Stimulated activated CD4-positive, alpha-beta T cell treated with anti-CD3 and anti-CD28 coated beads, Interleukin-15, amount 100 ng/mL, for 24 hours (primary cell): ENCODE data around the gene SULT1A1.
"Not testable (repeated sequence)": the region's sequence is repeated elsewhere in the genome, so short reads cannot be mapped to it uniquely, and the experiment has no call there.

Experiments used
- DNase-seq: peaks from one replicate; pipeline ENCODE4 v3.0.0-alpha.2; 2020

Gene SULT1A1

GRCh38 chr16:28609631-28610594 is at the start of gene SULT1A1:
Gene SULT1A1 (minus strand): TSS chr16:28610044. CDS start chr16:28608855, 1,189 bp downstream.
- no peak for DNase-seq

DNA sequence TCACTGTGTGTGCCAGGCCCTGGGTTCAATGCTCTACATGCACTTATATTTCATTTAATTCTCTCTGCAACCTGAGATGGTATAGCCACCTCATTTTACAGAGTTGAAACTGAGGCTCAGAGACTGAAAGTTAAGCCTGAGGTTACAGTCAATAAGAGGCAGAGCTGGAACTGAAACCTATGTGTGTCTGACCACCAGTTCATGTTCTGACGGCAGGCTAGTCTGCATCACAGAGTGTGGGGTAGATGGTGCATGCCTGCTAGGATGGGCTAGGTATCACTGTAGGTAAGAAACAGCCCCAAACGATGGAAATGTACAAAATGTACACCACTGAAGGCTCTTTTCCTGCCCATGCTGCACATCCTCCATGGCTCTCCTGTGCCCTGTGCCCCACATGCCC is 30.1 kb upstream of the SULT1A1 start:
- not testable (repeated sequence) for DNase-seq

GRCh38 chr16:28638359-28638758 is 28.5 kb upstream of the SULT1A1 start:
- not testable (repeated sequence) for DNase-seq

DNA sequence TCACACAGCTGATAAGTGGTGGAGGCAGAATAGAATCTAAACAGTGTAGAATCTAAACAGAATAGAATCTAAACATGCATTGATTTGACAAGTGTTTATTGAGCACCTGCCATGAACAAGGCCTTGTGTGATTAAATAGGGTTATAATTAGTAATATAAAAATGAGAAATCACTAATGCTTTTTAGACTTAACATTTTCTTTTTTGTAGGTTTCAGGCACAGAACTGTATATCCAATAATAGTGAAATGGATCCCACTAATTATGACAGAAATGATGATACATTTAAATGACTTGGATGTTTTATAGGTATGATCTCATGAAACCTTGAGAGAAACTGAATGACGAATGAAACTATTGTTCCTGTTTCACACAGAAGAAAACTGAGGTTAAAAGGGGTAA is 27.9 kb upstream of the SULT1A1 start, which contains the start of gene NPIPB8:
Gene NPIPB8 (plus strand): TSS at position 301 of the 400 bp plus-strand sequence. CDS start 296 bp downstream, outside the sequence.
- DNase-seq, result not testable (repeated sequence)

GRCh38 chr16:28636093-28636823 is 26.4 kb upstream of the SULT1A1 start:
- DNase-seq, result not testable (repeated sequence)

DNA sequence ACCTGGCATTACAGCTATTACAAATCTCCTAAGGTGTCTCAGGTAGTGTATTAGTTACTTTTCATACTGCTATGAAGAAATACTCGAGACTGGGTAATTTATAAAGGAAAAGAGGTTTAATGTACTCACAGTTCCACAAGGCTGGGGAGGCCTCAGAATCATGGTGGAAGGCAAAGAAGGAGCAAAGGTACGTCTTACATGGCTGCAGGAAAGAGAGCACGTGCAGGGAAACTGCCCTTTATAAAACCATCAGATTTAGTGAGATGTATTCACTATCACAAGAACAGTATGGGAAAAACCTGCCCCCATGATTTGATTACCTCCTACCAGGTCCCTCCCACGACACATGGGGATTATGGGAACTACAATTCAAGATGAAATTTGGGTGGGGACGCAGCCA is 21.1 kb upstream of the SULT1A1 start:
- DNase-seq, result not testable (repeated sequence)

GRCh38 chr16:28623172-28623711 is 13.4 kb upstream of the SULT1A1 start:
- DNase-seq, result peak; percentile 86

DNA sequence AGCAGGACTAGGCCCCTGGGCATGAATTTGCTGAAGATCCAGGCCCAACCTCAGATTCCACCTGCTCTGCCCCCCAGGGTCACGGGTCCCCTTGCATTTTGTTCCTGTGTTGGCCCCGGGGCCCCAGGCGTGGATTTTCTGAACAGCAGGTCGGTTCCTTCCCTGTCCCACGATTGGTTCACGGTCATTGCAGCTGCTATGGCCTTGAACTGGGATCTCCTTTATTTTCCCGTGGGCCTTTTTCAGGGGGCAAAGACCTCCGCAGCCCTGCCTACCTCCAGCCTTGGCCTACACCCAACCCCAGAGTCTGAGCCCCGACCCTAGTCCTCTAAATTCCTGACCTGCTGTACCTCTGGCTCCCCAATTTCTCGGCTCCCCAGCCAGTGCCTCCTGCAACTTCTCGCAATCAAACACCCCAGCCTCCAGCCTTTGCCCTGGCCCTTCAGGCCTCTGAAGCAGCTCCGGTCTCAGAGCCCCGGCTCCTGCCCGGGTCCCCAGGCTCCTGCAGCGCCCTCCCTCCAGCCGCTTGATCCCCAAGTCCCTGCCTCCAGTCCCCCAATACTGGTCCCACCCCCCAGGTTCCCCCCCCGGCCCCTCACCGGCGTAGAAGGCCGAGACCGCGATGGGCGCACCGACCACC is 12.8 kb upstream of the SULT1A1 start:
- peak; percentile 16 for DNase-seq

DNA sequence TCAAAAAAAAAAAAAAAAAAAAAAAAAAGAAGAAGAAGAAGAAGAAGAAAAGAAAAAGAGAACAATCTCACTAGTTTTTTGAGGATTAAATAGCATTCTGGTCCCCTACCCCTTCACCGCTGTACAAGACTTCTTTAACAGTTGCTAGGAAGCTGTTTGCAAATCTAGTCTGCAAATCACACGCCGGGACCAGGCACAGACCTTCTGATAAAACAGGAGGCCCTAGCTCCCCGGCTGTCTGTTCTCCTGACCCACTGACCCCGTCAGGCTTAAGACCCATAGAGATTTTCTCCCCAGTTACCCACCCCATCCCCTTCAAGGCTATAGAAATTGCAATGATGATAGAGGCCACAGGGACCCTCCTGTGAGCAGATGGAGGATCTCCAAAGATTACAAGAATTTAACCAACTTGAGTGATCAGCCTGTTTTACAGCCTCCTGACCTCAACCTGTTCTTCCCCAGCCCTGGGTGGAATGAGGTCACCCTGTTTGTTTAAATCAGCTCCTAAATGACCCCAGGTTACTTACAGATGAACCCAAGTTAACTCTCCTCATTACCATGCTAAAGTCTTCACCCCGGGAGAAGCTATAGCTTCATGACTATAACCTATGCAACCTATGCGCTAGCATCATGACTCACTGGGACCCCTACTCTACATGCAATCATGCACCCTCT is 11.8 kb upstream of the SULT1A1 start:
- DNase-seq, result no peak

DNA sequence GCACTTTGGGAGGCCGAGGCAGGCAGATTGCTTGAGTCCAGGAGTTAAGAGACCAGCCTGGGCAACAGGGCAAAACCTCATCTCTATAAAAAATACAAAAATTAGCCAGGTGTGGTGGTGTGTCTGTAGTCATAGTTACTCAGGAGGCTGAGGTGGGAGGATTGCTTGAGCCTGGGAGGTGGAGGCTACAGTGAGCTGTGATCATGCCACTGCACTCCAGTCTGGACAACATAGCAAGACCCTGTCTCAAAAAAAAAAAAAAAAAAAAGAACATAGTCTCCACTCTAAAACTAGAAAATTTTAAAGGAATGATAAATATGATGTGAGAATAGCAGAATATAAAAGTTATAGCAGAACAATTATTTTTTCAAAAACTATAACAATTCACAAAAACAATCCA is 10.5 kb upstream of the SULT1A1 start:
- not testable (repeated sequence) for DNase-seq

- no peak for DNase-seq
These were observed 8.0 kb upstream of the SULT1A1 start for GRCh38 chr16:28617874-28618273.

- no peak for DNase-seq
These were observed 6.8 kb upstream of the SULT1A1 start for GRCh38 chr16:28616636-28617035.

DNA sequence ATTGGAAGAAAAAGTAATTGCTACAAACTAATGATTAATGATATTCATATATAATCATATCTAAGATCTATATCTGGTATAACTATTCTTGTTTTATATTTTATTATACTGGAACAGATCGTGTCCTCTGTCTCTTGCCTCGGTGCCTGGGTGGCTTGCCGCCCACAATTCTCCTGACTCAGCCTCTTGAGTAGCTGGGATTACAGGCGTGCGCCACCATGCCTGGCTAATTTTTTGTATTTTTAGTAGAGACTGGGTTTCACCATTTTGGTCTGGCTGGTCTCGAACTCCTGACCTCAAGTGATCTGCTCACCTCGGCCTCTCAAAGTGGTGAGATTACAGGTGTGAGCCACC is 6.4 kb upstream of the SULT1A1 start:
- DNase-seq, result not testable (repeated sequence)

GRCh38 chr16:28615486-28616223 is 5.8 kb upstream of the SULT1A1 start:
- DNase-seq, result peak; percentile 41

- not testable (repeated sequence) for DNase-seq
These were observed 4.7 kb upstream of the SULT1A1 start for GRCh38 chr16:28614561-28614960.

GRCh38 chr16:28613912-28614311 is 4.1 kb upstream of the SULT1A1 start:
- not testable (repeated sequence) for DNase-seq

DNA sequence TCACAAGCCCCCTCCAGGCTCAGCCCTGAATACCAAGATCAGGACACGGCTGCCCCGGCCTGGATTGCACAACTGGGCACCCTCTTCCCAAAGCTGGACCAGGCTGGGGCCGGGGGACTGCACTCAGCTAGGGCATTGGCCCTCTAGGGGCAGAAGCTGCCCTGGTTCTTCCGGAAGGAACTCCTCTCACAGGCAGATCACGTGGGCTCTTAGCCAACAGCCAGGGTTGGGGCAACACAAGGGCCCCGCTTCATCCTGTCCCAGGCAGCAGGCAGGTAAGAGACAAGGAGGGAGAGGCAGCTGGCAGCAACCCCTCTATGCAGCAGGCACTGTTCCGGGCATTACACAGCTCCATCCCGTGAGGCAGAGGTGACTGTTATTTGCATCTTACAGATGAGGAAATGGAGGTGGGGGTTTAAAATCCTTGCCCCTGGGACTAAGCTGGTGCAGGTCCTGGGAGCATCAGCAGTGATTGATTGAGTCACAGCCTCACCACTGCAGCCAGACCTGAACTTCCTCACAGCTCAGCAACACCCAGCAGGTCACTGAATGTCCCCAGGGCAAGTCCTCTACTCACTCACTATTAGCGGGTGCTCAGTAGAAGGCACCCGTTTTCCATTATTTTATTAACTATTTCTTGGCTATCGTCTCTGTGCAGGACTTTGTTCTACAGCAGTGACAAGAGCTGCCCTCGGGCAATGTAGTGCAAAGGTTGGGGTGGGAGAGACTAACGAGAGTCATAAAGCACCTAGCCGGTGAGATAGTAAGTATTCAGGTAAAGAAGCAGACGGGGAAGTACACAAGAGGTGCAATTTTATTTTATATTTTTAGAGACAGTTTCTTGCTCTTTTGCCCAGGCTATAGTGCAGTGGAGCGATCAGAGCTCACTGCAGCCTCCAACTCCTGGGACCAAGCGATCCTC is 2.8 kb upstream of the SULT1A1 start:
- not testable (repeated sequence) for DNase-seq

- DNase-seq, result no peak
These were observed 849 bp upstream of the SULT1A1 start for GRCh38 chr16:28610595-28611191.

DNA sequence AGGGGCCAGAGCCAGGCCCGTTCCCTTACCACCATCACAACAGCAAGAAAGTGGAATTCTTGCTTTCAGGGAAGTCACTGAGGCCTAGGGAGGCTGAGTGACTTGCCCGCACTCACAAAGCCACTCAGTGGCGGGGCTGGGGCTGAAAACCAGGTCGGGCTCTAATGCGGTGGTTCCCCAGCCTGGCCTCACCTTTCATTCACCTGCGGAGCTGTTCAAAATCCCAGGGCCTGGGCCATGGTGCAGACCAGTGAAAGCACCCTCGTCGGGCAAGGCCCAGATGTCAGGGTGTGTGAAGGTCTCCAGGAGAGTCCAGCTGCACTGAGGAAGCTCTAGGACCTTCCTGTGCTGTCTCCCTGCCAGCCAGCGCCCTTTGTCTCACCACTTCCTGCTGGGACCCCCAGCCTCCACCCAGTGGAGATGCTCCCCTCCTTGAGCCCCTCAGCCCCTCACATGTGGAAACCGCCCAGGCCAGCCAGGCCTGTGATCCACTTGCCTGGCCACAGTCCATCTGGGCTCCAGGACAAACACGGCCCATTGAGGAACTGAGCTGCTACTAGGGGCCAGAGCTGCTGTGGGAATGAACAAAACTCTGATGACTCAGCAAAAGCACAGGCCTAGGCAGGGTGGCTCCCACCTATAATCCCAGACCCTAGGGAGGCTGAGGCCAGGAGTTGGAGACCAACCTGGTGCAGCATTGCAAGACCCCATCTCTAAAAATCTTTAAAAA is 812 bp downstream of the SULT1A1 start:
- DNase-seq, result not testable (repeated sequence)
